CD1c-positive myeloid dendritic cell (primary cell): ENCODE measurements around the gene TMEM54.

ENCODE experiments used
- DNase-seq: peaks from one replicate; pipeline ENCODE4 v3.0.0-alpha.2; 2016; ENCODE audit errors: extremely low spot score

The TMEM54 gene

GRCh38 chr1:32895325-32896215 is 5.6 kb downstream of the TMEM54 start:
- no peak for DNase-seq

- DNase-seq: no peak
Measured at GRCh38 chr1:32894681-32895080, 6.5 kb downstream of the TMEM54 start.

GRCh38 chr1:32894019-32894600 is 7.1 kb downstream of the TMEM54 start:
- no peak for DNase-seq

GRCh38 chr1:32893198-32894018 is 7.8 kb downstream of the TMEM54 start:
- DNase-seq: no peak

- peak; percentile 21 for DNase-seq
Measured at GRCh38 chr1:32892368-32893197, 8.6 kb downstream of the TMEM54 start.

GRCh38 chr1:32891630-32892029 is 9.6 kb downstream of the TMEM54 start:
- no peak for DNase-seq

GRCh38 chr1:32891241-32891570 is 10.0 kb downstream of the TMEM54 start:
- DNase-seq: no peak

- DNase-seq: no peak
Measured at GRCh38 chr1:32890516-32891240, 10.5 kb downstream of the TMEM54 start.

GRCh38 chr1:32889731-32890278 is 11.4 kb downstream of the TMEM54 start:
- no peak for DNase-seq

- no peak for DNase-seq
Measured at GRCh38 chr1:32888677-32889420, 12.3 kb downstream of the TMEM54 start.

GRCh38 chr1:32888134-32888533 is 13.1 kb downstream of the TMEM54 start:
- no peak for DNase-seq

- DNase-seq: no peak
Measured at GRCh38 chr1:32887623-32888022, 13.6 kb downstream of the TMEM54 start.

GRCh38 chr1:32886828-32887414 is 14.3 kb downstream of the TMEM54 start:
- DNase-seq: no peak

- peak; percentile 75 for DNase-seq
Measured at GRCh38 chr1:32886004-32886827, 15.0 kb downstream of the TMEM54 start, which contains the start of gene HPCA. Gene HPCA (plus strand): TSS chr1:32886491. CDS start chr1:32888899, 2,408 bp downstream.

- no peak for DNase-seq
Measured at GRCh38 chr1:32885676-32886003, 15.5 kb downstream of the TMEM54 start.

GRCh38 chr1:32884726-32885125 is 16.5 kb downstream of the TMEM54 start:
- no peak for DNase-seq

- DNase-seq: no peak
Measured at GRCh38 chr1:32884032-32884372, 17.2 kb downstream of the TMEM54 start.

- no peak for DNase-seq
Measured at GRCh38 chr1:32883338-32884031, 17.7 kb downstream of the TMEM54 start.
